NCI-H2171 (cell line): Measurements from ENCODE around the gene MCM3.
A peak's percentile ranks its signal among the peaks of the same experiment; 100 is the strongest.

Experiments
- DNase-seq: peaks from one replicate; lab custom pipeline; 2025; lab: John Stamatoyannopoulos, UW

MCM3 gene

DNA sequence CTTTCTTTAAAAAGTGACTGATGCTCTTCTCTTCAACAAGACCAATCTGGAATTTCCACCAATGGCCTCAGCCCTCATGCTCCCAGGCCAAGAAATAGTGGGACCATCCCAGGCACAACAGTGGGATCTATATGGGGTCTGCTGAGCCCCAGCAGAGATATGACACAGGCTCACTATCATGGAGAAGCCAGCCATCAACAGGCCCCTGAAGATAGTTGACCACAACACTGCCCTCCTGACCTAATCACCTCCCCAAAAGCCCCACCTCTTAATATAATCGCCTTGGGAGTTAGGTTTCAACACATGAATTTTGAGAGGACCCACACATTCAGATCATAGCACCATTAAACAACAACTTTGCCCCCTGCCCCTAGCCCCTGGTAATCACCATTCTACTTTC, 16.8 kb upstream of the MCM3 start:
- DNase-seq, result no peak

DNA sequence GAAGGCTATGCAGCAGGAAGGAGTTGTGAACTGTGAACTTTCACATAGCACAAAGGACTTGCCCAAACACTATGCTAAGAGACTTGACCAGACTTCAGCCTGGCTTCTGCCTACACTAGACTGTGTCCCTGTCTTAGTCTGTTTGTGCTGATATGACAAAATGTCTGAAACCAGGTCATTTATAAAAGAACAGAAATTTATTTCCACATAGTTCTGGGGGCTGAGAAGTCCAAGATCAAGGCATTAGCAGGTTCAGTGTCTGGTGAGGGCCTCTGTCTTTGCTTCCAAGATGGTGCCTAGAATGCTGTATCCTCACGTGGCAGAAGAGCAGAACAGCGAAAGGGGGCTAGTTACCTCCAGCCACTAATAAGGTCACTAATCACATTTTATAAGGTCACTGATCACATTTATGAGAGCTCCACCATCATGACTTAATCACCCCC, 16.0 kb upstream of the MCM3 start:
- DNase-seq, result no peak

DNA sequence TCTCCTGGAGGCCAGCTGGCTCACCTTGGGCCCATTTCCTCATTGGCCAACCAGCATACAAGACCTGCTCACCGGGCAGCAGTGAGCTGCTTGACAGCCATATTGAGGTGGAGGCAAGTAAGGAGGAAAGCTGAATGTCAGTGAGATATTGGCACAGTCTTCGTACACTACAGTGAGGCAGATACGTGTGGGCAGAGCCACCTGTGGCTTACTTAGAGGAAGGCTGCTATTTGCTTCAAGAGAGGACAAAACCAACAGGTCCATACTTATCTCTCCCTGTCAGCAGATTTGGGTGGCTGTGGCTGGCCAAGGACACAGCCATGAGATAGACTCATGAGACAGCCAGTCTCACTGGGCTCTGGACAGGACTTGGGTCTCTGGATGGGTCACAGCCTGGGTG, 15.1 kb upstream of the MCM3 start:
- no peak for DNase-seq

DNA sequence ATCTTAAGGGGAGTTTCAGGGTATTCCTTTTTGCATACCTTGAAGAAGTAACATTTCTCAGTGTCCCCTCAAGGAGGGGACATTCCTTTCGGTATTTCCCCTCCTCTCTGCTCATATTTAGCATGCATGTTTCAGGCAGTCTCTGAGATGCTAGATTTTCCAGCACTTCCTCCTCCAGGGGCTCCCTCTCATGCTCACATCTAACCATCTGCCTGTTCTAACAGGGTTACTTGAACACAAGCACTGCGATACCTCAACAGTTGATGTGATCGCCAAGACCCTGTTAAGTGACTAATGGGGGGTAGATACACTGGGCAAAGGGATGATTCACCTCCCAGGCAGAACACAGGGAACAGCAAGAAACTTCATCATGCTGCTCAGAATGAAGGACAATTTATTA, 12.9 kb upstream of the MCM3 start:
- no peak for DNase-seq

DNA sequence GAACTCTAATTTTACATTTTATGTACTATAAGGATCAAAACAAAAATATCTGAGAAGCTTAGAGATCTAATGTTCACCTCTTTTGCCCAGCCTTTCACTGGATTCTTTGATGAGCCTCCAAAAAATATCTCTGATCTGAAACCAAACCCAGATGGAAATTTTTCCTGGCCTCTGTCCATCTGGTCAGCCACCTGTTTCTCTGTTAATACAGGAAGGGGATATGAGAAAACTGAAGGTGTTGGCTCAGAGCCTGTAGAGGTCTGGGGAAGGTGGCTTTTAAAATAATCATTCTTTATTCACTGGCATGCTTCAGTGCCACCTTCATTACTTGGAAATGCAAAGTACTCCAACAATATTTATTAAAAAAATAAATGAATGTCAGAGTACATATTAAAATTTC, 8.5 kb upstream of the MCM3 start:
- no peak for DNase-seq

DNA sequence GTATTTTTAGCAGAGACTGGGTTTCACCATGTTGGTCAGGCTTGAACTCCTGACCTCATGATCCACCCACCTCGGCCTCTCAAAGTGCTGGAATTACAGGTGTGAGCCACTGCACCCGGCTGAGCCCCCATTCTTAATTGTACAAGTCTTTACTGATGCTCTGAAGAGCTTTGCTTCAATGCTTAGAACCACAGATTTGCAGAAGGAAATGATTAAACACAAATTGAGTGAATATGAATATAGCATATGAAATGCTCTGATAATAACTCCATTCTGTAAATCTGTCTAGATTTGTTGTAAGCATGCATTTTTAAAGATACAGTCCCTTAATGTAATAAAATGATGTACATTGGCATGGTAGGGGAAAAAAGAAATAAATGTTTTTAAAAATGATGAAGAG, 4.3 kb upstream of the MCM3 start:
- no peak for DNase-seq

DNA sequence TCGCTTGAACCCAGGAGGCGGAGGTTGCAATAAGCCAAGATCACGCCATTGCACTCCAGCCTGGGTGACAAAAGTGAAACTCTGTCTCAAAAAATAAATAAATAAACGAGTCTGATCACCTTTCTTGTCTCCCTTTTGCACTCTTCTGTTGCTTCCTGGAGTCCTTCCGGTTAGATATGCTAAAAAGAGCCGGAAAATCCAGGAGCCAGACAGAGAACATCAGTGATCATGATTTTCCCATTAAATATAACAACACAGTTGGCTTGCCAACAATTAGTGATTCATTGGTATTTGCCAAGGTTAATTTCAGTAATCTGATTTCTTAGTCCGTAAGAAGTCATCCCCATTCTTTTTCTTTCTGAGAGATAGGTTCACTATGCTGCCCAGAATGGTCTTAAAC, 3.7 kb upstream of the MCM3 start:
- DNase-seq, result no peak

DNA sequence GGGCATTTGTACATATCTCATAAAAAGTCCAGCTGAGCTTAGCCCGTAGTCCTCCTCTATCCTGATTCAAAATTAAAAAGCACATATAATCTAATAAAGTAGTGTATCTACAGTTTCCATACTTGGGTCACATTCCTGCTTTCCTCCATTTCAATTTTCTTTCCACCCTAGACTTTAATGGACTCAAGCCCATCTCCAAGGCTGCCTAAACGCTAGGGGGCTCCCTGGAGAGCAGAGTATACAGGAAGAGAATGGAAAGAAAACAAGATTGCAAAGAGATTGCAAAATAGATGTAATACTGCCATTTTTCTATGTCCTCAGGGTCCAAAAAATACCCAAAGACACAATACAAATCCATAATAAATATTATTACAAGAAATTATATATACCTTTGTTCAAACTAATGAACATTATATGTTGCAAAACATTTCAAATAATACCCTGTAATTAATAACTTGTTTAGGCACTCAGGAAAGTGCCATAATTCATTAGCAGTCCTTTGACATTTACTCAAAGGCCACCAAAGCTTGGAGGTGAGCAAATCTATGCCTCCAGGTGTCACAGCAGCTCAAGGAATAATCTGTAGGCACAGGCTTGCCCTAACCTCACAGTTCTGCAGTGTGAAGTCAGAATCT, 2.4 kb upstream of the MCM3 start:
- peak; percentile 32 for DNase-seq

DNA sequence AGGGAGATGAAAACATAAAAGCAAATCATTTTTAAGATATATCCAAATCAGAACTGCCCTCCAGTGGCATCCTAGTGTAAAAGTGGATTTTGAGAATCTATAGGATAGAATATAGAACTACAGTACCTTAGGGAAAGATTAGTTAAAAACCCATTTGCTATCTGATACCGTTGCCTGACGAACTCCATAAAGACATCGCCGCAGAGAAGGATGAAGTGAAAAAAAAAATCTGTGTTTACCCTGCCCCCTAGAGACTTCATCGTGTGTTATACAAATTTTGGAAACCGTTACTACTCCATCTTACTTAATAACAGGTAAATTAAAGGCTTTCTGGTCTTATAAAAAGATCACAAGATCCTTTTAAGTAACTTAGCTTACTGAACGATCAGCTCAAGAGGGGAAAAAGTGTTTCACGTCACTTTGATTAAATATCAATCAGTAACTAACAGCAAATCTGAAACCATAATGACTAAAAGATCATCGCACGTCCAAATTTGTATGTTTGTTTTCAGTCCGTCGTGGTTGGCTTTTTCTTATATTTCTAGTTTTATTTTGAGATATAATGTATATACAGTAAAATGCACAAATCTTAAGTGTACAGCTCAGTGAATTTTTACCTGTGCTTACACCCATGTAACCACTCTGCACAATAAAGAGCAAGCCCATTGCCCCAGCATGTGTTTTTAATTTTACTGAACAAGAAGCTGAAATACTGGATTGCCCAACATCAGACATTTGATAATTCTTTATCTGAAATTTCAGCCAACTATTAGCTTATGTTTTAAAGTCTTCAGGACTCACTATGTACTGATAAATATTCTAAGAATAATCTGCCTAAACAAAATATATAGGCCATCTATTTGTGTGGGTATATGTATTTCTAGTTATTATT, 881 bp upstream of the MCM3 start:
- peak; percentile 59 for DNase-seq

DNA sequence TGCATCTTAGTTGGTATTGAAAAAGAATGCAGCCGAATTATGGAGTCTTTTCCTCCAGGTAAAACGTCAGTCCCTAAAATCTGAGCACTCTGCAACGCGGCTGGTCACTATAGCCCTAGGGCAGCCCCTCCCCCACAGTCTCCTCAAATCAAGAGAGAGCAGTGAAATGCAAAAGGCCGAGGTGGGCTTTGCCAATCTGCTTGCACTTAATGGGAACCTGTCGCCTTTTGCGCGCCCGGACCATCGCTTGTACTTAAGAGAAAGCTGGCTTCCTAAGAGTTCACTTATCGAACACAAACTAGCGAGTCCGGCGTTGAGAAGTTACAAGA, 447 bp downstream of the MCM3 start:
- DNase-seq, result peak; percentile 29

DNA sequence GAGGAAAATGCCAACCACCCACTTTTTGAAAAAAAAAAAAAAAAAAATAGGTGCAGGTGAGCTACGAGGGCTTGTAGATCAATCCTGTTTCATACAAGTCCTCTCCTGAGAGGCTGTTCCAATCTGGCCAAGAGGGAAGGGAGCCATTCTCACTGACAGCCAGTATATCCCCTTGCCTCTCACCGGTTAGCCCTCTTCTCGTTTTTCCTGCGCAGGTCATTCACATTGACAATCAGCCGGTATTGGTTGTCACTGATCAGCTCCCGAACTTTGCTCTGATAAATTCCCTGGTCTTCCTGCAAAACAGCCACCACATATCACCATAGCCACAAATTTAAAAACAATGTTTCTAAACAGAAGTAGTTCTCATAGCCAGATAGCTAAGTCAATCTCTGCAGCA, 1.4 kb downstream of the MCM3 start:
- no peak for DNase-seq

DNA sequence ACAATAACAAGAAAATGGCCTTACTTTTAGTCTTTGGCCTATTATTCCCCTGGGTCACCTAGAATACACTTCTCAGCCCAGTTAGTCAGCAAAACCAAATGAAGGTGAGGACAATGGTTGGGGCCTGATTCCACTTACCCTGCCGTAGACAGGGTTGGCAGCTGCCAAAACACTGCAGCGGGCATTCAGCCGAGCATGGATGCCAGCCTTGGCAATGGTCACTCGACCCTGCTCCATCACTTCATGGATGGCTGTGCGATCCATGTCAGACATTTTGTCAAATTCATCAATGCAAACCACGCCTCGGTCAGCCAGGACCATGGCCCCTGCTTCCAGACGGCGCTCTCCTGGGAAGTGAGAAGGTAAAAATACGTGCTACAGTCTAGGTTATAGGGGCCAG, 8.4 kb downstream of the MCM3 start:
- DNase-seq, result no peak

DNA sequence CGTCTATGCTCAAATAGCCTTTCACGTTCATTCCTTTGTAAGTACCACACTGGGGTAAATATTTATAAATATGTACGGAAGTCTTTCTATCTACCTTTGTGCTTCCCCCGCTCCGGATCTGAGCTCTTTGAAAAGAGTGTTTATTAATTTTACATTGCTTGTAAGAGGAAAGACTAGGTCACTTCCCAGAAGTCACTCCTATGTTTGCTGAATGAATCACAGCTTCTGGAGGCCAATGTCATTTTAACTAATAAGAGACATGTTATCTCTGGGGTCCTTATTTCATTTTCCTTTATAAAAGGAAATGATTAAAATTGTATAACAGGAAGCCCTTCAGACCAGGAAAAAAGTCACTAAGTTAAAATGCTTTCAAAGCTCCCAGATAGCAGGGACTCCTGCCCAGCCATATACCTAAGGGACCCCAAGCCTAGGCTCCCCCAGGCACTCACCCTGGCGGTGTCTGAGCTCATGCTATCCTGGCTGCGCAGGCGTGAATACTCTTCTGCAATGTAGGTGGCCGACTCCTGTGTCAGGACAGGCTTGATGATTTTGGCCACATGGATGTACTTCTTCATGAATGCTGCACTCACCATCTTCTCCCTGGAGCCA, 12.6 kb downstream of the MCM3 start:
- no peak for DNase-seq

DNA sequence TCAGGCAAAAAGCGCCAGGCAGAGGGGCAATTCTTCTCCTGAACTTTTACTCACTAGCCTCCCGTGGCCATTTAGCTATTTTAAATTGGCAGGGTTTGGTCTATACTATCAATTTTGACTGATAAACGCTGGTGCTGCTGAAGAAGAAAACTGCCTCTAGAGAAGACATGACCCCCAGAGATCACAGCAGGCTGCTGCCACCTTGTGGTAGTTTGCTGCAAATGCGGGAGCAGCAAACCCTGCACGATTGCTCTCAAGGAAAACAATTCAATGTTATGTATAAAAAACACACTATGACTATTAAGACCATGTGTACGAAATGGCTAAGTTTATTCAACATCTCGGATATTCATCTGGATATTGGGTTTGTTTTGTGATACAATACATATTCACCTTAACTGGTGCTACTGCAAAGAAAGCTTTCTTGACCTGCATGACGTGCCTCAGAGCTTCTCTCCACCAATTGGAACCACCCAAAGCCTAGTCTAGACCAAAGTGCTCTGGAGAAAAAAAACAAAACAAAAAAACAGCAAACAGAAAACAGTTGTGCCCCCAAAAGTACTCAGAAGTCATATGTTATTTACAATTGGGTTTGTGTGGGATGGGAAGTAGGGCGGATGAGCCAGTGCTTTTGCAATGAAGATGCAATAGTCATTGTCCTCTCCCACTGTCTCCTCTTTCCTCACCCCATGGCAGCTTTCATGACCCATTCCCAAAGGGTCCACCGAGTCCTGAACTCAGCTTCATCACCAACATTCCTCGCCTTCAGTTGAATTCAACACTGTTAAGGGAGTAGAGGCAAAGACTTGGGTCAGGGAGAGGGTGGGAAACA, 20.6 kb downstream of the MCM3 start:
- DNase-seq, result no peak

DNA sequence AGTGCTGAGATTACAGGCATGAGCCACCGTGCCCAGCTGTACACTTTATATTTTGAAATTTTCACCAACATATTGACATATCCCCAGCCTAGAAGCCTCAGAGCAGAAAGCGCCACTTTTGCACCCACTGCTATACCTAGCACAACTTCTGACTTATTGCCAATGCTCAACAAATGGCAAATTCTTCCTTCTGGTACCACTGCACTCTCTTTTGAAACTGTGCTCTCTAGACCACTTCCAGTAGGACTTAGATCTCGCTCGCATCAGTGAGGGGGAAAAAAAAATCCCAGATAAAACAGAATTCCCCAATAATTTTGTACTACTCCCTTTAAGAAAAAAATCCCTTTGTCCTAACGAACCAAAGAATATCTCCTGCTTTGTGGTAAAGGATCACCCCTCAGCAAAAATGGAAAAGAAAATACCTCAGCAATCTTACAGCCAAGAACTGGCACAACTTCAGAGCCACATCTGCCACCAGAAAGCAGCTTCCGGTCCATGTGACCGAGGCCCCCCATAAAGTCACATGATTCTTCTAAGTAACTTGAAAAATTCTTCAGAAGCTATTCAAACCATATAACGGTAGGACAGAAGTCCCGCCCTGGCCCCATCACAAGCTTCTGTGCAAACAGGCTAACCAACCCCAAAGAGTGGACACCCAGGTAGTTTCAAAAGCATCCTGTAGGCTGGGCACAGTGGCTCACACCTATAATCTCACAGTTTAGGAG, 21.8 kb downstream of the MCM3 start:
- DNase-seq, result no peak

DNA sequence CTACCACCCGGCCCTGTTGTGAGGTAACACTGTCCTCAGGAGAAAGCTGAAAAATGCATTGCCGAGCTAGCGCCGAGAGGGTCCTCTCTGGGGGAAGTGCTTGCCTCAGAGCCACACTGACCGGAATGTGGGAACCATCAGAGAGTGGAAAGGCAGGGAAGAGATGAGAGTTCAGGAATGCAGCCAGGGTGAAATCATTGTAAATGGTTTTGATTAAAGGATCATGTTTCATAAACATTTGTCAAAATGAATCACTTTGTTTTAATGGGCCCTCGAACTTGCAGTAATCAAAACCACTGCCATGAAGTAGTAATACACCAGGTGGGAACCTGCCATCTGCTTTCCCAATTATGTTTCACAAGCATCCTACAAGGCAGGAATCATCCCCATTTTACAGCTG, 23.3 kb downstream of the MCM3 start:
- DNase-seq, result no peak

DNA sequence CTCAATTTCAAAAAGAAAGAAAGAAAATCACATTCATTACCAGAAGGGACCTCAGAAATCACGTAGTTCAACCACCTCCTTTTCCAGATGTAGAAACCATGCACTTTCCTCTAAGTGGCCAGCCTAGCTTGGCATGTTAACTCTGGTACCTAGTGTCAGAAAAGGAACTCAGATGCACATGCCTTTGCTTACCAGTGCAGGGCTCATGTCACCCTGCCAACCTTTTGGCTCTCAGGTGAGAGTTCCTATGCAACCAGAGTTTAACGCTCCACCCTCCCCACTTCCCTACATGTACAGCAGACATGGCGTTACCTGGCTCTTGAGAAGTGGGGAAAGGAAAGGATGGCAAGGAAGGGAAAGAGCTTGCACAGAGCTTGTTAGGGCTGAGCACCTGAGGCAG, 23.9 kb downstream of the MCM3 start:
- DNase-seq, result no peak

DNA sequence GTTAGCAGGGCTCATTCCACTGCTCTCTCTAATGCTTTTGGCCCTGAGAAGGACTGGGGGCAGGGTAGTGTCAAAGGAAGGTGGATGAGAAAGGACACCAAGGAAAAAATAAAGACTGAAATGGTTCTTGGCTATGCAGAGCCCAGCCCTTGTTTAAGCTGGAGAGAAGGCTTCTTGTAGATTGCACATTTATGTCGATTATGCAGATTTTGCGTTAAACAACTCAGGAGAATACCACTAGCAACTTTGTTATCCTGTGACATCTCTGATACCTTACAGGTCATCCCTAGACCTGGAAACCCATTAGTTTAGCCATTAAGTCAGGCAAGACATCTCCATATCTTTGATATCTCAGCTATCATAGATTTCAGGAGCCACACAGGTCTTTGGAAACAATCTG, 29.1 kb downstream of the MCM3 start:
- no peak for DNase-seq

DNA sequence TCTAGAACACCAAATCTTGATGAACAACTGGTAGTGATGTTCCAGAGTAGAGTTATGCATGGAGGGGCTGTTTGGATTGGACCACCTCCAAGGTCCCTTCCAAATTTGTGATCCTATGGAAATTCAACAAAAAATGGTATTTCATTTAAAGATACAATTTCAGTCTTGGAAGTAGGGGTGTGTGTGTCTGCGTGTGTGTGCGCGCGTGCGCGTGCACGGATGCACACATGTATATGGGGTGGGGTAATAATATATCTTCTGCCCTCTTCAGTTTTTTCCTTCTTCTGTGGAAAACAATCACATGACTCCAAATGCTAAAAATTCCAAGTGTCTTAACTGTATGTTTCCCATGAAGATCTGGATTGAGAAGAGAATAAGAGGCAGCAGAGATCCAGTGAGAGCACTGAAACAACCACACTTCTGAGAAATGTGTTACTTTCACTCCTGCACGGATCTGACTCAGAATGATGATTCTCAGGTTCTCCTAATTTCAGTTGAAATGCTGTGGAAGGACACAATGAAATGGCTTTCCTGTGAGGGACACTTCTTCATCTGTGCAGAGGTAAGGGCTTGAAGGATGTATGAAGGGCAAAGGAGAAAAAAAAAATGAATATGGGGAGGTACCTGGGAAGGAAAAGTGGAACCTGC, 29.7 kb downstream of the MCM3 start:
- DNase-seq, result no peak

DNA sequence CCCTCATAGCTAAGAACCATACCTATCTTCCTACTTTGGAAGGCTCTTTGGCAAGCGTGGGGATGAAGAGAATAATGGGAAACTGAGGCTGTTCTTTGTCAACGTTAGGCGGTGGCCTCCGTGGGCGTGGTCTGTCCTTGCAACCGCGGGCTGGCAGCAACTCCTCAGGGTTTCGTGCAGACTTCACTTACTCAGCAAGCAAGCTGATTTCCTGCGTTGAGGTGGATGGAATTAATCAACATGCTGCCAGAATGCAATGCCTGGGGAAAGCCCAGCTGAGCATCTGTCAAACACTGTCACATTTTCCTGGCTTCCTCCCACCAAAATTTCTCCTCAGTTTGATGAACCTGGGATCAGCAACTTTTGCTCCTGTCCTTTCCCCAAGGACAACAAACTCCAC, 31.0 kb downstream of the MCM3 start:
- no peak for DNase-seq

DNA sequence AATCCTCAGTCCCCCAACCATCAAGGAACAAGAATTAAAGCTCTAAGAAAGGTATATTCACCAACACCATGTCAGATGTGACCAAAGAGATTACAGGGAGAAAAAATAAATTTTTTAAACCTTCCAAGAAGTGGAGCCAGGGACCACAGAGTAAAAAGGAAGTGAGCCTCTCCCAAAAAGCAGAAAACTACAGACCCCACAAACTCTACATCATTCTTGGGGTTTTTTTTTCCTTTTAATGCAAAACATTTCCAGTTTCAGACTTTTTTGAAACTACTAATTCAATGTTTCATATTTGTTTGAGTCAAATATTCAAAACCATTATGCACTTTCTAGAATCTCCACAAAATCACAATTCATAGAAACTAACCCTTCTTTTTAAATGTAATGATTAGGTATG, 33.4 kb downstream of the MCM3 start:
- no peak for DNase-seq
